A549 (cell line): ENCODE results near the gene ACACA. TPM values are rescaled to one million over a fixed set of nuclear protein-coding genes. Genes with fewer than 3 reads are reported as not detected.

Source experiments
- ATAC-seq, 2 experiments: fragments of 200-7000 bp in 1 of 2; fragments of >200 bp in 1 of 2; cut with Nextera tagmentation in 1 of 2; cut with Tn5 transposase in 1 of 2; 3 replicates each; pipeline versions ENCODE4 v1.8.0 to v1.9.1; 2018 to 2020; ENCODE audit warnings: mild to moderate bottlenecking in 1 of 2, moderate library complexity in 1 of 2
- CTCF ChIA-PET: fragments of 300-600 bp; sonication (Branson Sonifier 250); formaldehyde crosslinking; extraction: SDS; loops from one replicate; lab custom pipeline; 2021; ENCODE audit warnings: antibody characterized with exemption, inconsistent platforms; lab: Yijun Ruan, JAX
- POLR2A ChIA-PET: fragments of 350-600 bp; formaldehyde crosslinking; extraction: SDS; loops from one replicate; lab custom pipeline; 2021; ENCODE audit warnings: antibody characterized with exemption, inconsistent platforms; lab: Yijun Ruan, JAX
- DNase-seq, 2 experiments: peaks; one replicate each; pipeline versions ENCODE4 v3.0.0 to v3.0.0-alpha.2; 2011 to 2016; ENCODE audit warnings: low read depth in 1 of 2, low spot score in 1 of 2
- FAIRE-seq: peaks from 2 replicates; lab custom pipeline; 2011; peaks lifted over from hg19 to GRCh38; lab: Jason Lieb, UNC
- H3K27ac ChIP-seq, 2 experiments: fragments of >200 bp; sonication (Bioruptor Twin); formaldehyde crosslinking; 3 replicates each; pipeline ENCODE4 v1.5.1; 2016 to 2017
- H3K4me1 ChIP-seq: fragments of >200 bp; sonication (Bioruptor Twin); formaldehyde crosslinking; 3 replicates; pipeline ENCODE4 v1.6.1; 2016
- H3K4me2 ChIP-seq: fragments of >200 bp; sonication (Bioruptor Twin); formaldehyde crosslinking; 3 replicates; pipeline ENCODE4 v1.6.1; 2016
- H3K4me3 ChIP-seq: fragments of >200 bp; sonication (Bioruptor Twin); formaldehyde crosslinking; 3 replicates; pipeline ENCODE4 v1.5.1; 2016
- H3K9me3 ChIP-seq: fragments of >200 bp; sonication (Bioruptor Twin); formaldehyde crosslinking; 3 replicates; pipeline ENCODE4 v1.6.1; 2016
- BCL3 ChIP-seq: fragments of >200 bp; sonication (Bioruptor Twin); formaldehyde crosslinking; IDR thresholded peaks from 3 replicates; pipeline ENCODE4 v1.6.1; 2016
- BHLHE40 ChIP-seq: IDR thresholded peaks from 2 replicates; pipeline ENCODE4 v1.6.1; 2012; ENCODE audit warnings: low read depth, low read length, inconsistent platforms
- CHD2 ChIP-seq: fragments of 150-350 bp; IDR thresholded peaks from 2 replicates; pipeline ENCODE4 v1.6.1; 2014; ENCODE audit warnings: low read length; ENCODE audit not compliant: partially characterized antibody
- CHD4 ChIP-seq: fragments of 200-600 bp; sonication (generic); IDR thresholded peaks from 2 replicates; pipeline ENCODE4 v1.6.1; 2016; ENCODE audit warnings: antibody characterized with exemption, mild to moderate bottlenecking, borderline replicate concordance
- CTCF ChIP-seq: fragments of >200 bp; sonication (Bioruptor Twin); formaldehyde crosslinking; IDR thresholded peaks from 3 replicates; pipeline ENCODE4 v1.5.1; 2016
- FOSB ChIP-seq: fragments of 250-450 bp; sonication (Bioruptor Pico); IDR thresholded peaks from 2 replicates; pipeline ENCODE4 v1.5.0; 2020; ENCODE audit warnings: mild to moderate bottlenecking, moderate library complexity
- FOXS1 ChIP-seq: fragments of 250-450 bp; sonication (Bioruptor Pico); IDR thresholded peaks from 2 replicates; pipeline ENCODE4 v1.5.0; 2020; ENCODE audit warnings: mild to moderate bottlenecking, moderate library complexity
- JUNB ChIP-seq: fragments of >200 bp; sonication (Bioruptor Twin); formaldehyde crosslinking; IDR thresholded peaks from 2 replicates; pipeline ENCODE4 v1.6.1; 2016
- MYC ChIP-seq: IDR thresholded peaks from 2 replicates; pipeline ENCODE4 v1.6.1; 2012; ENCODE audit warnings: mild to moderate bottlenecking, inconsistent platforms, low read length, improper control_type of control experiment, borderline replicate concordance
- NPAS2 ChIP-seq: fragments of 250-450 bp; sonication (Bioruptor Pico); IDR thresholded peaks from 2 replicates; pipeline ENCODE4 v1.8.0; 2022; ENCODE audit warnings: mild to moderate bottlenecking, moderate library complexity, borderline replicate concordance
- PHF8 ChIP-seq: fragments of 200-600 bp; sonication (generic); IDR thresholded peaks from 2 replicates; pipeline ENCODE4 v1.6.1; 2016; ENCODE audit warnings: low read depth, mild to moderate bottlenecking, antibody characterized with exemption, moderate library complexity, borderline replicate concordance
- RARB ChIP-seq: fragments of 250-450 bp; sonication (Bioruptor Pico); IDR thresholded peaks from 2 replicates; pipeline ENCODE4 v1.8.0; 2021; ENCODE audit warnings: mild to moderate bottlenecking, moderate library complexity
- RCOR1 ChIP-seq: fragments of 150-350 bp; IDR thresholded peaks from 2 replicates; pipeline ENCODE4 v1.6.1; 2014; ENCODE audit warnings: antibody characterized with exemption, low read length, low read depth
- RFX5 ChIP-seq: fragments of 450-650 bp; IDR thresholded peaks from 2 replicates; pipeline ENCODE4 v1.7.1; 2014; ENCODE audit warnings: antibody characterized with exemption, mild to moderate bottlenecking, moderate library complexity
- SMC3 ChIP-seq: fragments of >200 bp; sonication (Bioruptor Twin); formaldehyde crosslinking; IDR thresholded peaks from 3 replicates; pipeline ENCODE4 v1.6.1; 2018; ENCODE audit warnings: inconsistent platforms
- TFCP2L1 ChIP-seq: fragments of 250-450 bp; sonication (Bioruptor Pico); IDR thresholded peaks from 2 replicates; pipeline ENCODE4 v1.5.0; 2021; ENCODE audit warnings: mild to moderate bottlenecking
- TP53 ChIP-seq: fragments of 250-450 bp; sonication (Bioruptor Pico); IDR thresholded peaks from 2 replicates; pipeline ENCODE4 v1.5.0; 2021; ENCODE audit warnings: mild to moderate bottlenecking, moderate library complexity
- WGBS: methylation state at CpG from one replicate; pipeline ENCODE4 v1.1.6; 2017; ENCODE audit errors: missing lambda C conversion rate; 5-methylcytosine and 5-hydroxymethylcytosine counted together
- polyA plus RNA-seq, 4 experiments: library from polyadenylated mRNA; depleted of rRNA in 3 of 4; stranded (reverse); fragments of >200 nt; fragmentation: RNase III in 1 of 4; extraction: RNeasy Plus Mini Kit Qiagen cat#74134 plus additional on column Dnase treatment in 1 of 4; gene quantifications; 2 replicates in 3 of 4; 3 replicates in 1 of 4; pipeline ENCODE4 v1.2.3, GENCODE V29; 2011 to 2017
- TF ChIP-seq, protein P1 (sequence below): IDR thresholded peaks from 2 replicates; pipeline ENCODE4 v1.6.1; 2012
- TF ChIP-seq, protein P2 (sequence below): fragments of 200-600 bp; sonication (generic); IDR thresholded peaks from 2 replicates; pipeline ENCODE4 v1.6.1; 2016; ENCODE audit warnings: antibody characterized with exemption, mild to moderate bottlenecking, moderate library complexity

ACACA gene
- polyA plus RNA-seq, 2 of the 4 experiments (the other 2 are of a cell fraction), result 51.8 to 112 TPM

GRCh38 chr17:37384560-37385149 lies 22.0 kb downstream of the ACACA start (continued):
- no peak for TF ChIP-seq TP53 (CRISPR knock-in tag)
- TF ChIP-seq, all 56 proteins: peak for 0

- FAIRE-seq, result no peak
- no peak for ATAC-seq
- H3K4me1 ChIP-seq, result peaks cover 8% of the 10 kb centered on the region; the same call in 2 of the 3 replicates
- no peak overlapping the region for H3K4me2 ChIP-seq
- WGBS, result 95% methylated on average over 1 of the region's 1 CpG
- DNase-seq, result no peak
- H3K9me3 ChIP-seq, result no peaks in the 10 kb centered on the region
- CTCF ChIA-PET, result interaction anchor here (1.2 to 2.2 kb wide), 4 partner anchors 8 to 16 kb away, joined by 3 to 19 read pairs (median 7); no protein-coding TSS in a partner anchor
- H3K27ac ChIP-seq, result no peak overlapping the region
- POLR2A ChIA-PET, result no interaction called here
- TF ChIP-seq PHF8 (no peak), MYC (no peak), RCOR1 (no peak), TFCP2L1 (CRISPR knock-in tag) (no peak), RFX5 (no peak), CHD4 (no peak), BHLHE40 (no peak), BCL3 (no peak), FOSB (no peak), JUNB (no peak), CHD2 (no peak), FOXS1 (CRISPR knock-in tag) (no peak), NPAS2 (CRISPR knock-in tag) (no peak), CTCF (no peak), SMC3 (no peak), RARB (CRISPR knock-in tag) (no peak)
- TF ChIP-seq, protein P1, sequence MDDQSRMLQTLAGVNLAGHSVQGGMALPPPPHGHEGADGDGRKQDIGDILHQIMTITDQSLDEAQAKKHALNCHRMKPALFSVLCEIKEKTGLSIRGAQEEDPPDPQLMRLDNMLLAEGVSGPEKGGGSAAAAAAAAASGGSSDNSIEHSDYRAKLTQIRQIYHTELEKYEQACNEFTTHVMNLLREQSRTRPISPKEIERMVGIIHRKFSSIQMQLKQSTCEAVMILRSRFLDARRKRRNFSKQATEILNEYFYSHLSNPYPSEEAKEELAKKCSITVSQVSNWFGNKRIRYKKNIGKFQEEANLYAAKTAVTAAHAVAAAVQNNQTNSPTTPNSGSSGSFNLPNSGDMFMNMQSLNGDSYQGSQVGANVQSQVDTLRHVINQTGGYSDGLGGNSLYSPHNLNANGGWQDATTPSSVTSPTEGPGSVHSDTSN, result no peak
- TF ChIP-seq, protein P2, sequence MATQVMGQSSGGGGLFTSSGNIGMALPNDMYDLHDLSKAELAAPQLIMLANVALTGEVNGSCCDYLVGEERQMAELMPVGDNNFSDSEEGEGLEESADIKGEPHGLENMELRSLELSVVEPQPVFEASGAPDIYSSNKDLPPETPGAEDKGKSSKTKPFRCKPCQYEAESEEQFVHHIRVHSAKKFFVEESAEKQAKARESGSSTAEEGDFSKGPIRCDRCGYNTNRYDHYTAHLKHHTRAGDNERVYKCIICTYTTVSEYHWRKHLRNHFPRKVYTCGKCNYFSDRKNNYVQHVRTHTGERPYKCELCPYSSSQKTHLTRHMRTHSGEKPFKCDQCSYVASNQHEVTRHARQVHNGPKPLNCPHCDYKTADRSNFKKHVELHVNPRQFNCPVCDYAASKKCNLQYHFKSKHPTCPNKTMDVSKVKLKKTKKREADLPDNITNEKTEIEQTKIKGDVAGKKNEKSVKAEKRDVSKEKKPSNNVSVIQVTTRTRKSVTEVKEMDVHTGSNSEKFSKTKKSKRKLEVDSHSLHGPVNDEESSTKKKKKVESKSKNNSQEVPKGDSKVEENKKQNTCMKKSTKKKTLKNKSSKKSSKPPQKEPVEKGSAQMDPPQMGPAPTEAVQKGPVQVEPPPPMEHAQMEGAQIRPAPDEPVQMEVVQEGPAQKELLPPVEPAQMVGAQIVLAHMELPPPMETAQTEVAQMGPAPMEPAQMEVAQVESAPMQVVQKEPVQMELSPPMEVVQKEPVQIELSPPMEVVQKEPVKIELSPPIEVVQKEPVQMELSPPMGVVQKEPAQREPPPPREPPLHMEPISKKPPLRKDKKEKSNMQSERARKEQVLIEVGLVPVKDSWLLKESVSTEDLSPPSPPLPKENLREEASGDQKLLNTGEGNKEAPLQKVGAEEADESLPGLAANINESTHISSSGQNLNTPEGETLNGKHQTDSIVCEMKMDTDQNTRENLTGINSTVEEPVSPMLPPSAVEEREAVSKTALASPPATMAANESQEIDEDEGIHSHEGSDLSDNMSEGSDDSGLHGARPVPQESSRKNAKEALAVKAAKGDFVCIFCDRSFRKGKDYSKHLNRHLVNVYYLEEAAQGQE, result no peak
- TF ChIP-seq, all 56 proteins: peak for 0
- no peak overlapping the region for H3K4me3 ChIP-seq
Measured at GRCh38 chr17:37382056-37382455, 24.6 kb downstream of the ACACA start.
